H9 (cell line): ENCODE measurements around the gene RNF215. TPM values are rescaled to one million over a fixed set of nuclear protein-coding genes. Genes with fewer than 3 reads are reported as not detected.

Source experiments
- DNase-seq: peaks from one replicate; pipeline ENCODE4 v3.0.0-alpha.2; 2017
- H2AFZ ChIP-seq: one replicate; pipeline ENCODE4 v1.6.1; 2013; ENCODE audit warnings: mild to moderate bottlenecking, low read length, control low read depth, moderate library complexity
- H2AK5ac ChIP-seq: 2 replicates; pipeline ENCODE4 v1.6.1; 2013; ENCODE audit warnings: low read length, control low read depth, mixed read lengths; ENCODE audit not compliant: insufficient read length
- H2BK120ac ChIP-seq: one replicate; pipeline ENCODE4 v1.6.1; 2013; ENCODE audit warnings: low read depth, mild to moderate bottlenecking, low read length, control low read depth, inconsistent platforms; ENCODE audit not compliant: poor library complexity, severe bottlenecking
- H2BK12ac ChIP-seq: 2 replicates; pipeline ENCODE4 v1.6.1; 2013; ENCODE audit warnings: low read length, control low read depth, mixed read lengths, low read depth; ENCODE audit not compliant: insufficient read length
- H2BK15ac ChIP-seq: 2 replicates; pipeline ENCODE4 v1.6.1; 2013; ENCODE audit warnings: low read depth, low read length, control low read depth
- H2BK20ac ChIP-seq: one replicate; pipeline ENCODE4 v1.6.1; 2013; ENCODE audit warnings: low read depth, mild to moderate bottlenecking, low read length, control low read depth, inconsistent platforms; ENCODE audit not compliant: poor library complexity, severe bottlenecking
- H2BK5ac ChIP-seq: 2 replicates; pipeline ENCODE4 v1.6.1; 2013; ENCODE audit warnings: low read length, control low read depth, mixed read lengths; ENCODE audit not compliant: insufficient read length
- H3K14ac ChIP-seq: 2 replicates; pipeline ENCODE4 v1.6.1; 2013; ENCODE audit warnings: low read length, control low read depth; ENCODE audit not compliant: insufficient read depth
- H3K18ac ChIP-seq: 2 replicates; pipeline ENCODE4 v1.6.1; 2013; ENCODE audit warnings: low read depth, mild to moderate bottlenecking, mixed read lengths, low read length, control low read depth; ENCODE audit not compliant: insufficient read length
- H3K23ac ChIP-seq: 2 replicates; pipeline ENCODE4 v1.6.1; 2013; ENCODE audit warnings: low read length, control low read depth, mixed read lengths, low read depth; ENCODE audit not compliant: insufficient read length
- H3K23me2 ChIP-seq: 2 replicates; pipeline ENCODE4 v1.6.1; 2013; ENCODE audit warnings: low read depth, mild to moderate bottlenecking, mixed read lengths, low read length, control low read depth; ENCODE audit not compliant: insufficient read length, poor library complexity, severe bottlenecking
- H3K27ac ChIP-seq: 2 replicates; pipeline ENCODE4 v1.5.1; 2013; ENCODE audit warnings: low read length, control low read depth, mixed read lengths, low read depth; ENCODE audit not compliant: insufficient read length
- H3K27me3 ChIP-seq: 2 replicates; pipeline ENCODE4 v1.6.1; 2013; ENCODE audit warnings: low read length, control low read depth, inconsistent platforms; ENCODE audit not compliant: insufficient read depth
- H3K4ac ChIP-seq: 2 replicates; pipeline ENCODE4 v1.6.1; 2013; ENCODE audit warnings: low read depth, mild to moderate bottlenecking, control low read depth, inconsistent platforms, low read length, moderate library complexity
- H3K4me1 ChIP-seq: 2 replicates; pipeline ENCODE4 v1.6.1; 2013; ENCODE audit warnings: low read length, control low read depth, inconsistent platforms; ENCODE audit not compliant: insufficient read depth
- H3K4me2 ChIP-seq: 2 replicates; pipeline ENCODE4 v1.6.1; 2013; ENCODE audit warnings: low read length, control low read depth, mixed read lengths; ENCODE audit not compliant: insufficient read length, insufficient read depth
- H3K56ac ChIP-seq: 2 replicates; pipeline ENCODE4 v1.6.1; 2013; ENCODE audit warnings: low read depth, mild to moderate bottlenecking, mixed read lengths, low read length, control low read depth; ENCODE audit not compliant: insufficient read length
- H3K79me1 ChIP-seq: 2 replicates; pipeline ENCODE4 v1.6.1; 2013; ENCODE audit warnings: low read depth, mild to moderate bottlenecking, moderate library complexity, low read length, control low read depth, inconsistent platforms; ENCODE audit not compliant: insufficient read depth, poor library complexity, severe bottlenecking
- H3K79me2 ChIP-seq: 2 replicates; pipeline ENCODE4 v1.6.1; 2013; ENCODE audit warnings: low read length, control low read depth, inconsistent platforms; ENCODE audit not compliant: insufficient read depth
- H3K9ac ChIP-seq: 2 replicates; pipeline ENCODE4 v1.6.1; 2013; ENCODE audit warnings: low read length, control low read depth, mixed read lengths; ENCODE audit not compliant: insufficient read length; ENCODE audit errors: extremely low read depth
- H3K9me3 ChIP-seq: one replicate; pipeline ENCODE4 v1.6.1; 2013; ENCODE audit warnings: low read depth, low read length, inconsistent platforms; ENCODE audit not compliant: control insufficient read depth
- H3T11ph ChIP-seq: one replicate; pipeline ENCODE4 v1.6.1; 2013; ENCODE audit warnings: mild to moderate bottlenecking, low read length, control low read depth, inconsistent platforms
- H4K20me1 ChIP-seq: one replicate; pipeline ENCODE4 v1.6.1; 2013; ENCODE audit not compliant: control insufficient read depth, insufficient read length, insufficient read depth
- H4K5ac ChIP-seq: 2 replicates; pipeline ENCODE4 v1.6.1; 2013; ENCODE audit warnings: low read depth, mild to moderate bottlenecking, mixed read lengths, low read length, control low read depth; ENCODE audit not compliant: insufficient read length
- H4K8ac ChIP-seq: replicated peaks from 2 replicates; pipeline ENCODE4 v1.6.1; 2013; ENCODE audit warnings: low read length, control low read depth, mixed read lengths, low read depth; ENCODE audit not compliant: insufficient read length
- H4K91ac ChIP-seq: 2 replicates; pipeline ENCODE4 v1.6.1; 2013; ENCODE audit warnings: low read depth, mild to moderate bottlenecking, moderate library complexity, mixed read lengths, low read length, control low read depth; ENCODE audit not compliant: insufficient read length
- H3K27ac Mint-ChIP-seq, 3 experiments: 2 replicates in 2 of 3; 3 replicates in 1 of 3; pipeline ENCODE4 v1.8.0; 2020 to 2021; ENCODE audit warnings: mixed read lengths in 3 of 3, mild to moderate bottlenecking in 1 of 3, moderate library complexity in 1 of 3
- H3K27me3 Mint-ChIP-seq: 2 replicates; pipeline ENCODE4 v1.8.0; 2021; ENCODE audit warnings: low read depth, mild to moderate bottlenecking, moderate library complexity, mixed read lengths
- H3K36me3 Mint-ChIP-seq, 3 experiments: 2 replicates in 2 of 3; 3 replicates in 1 of 3; pipeline ENCODE4 v1.8.0; 2020 to 2021; ENCODE audit warnings: low read depth in 3 of 3, mixed read lengths in 3 of 3; ENCODE audit not compliant: insufficient read depth in 1 of 3
- H3K4me1 Mint-ChIP-seq, 2 experiments: 2 replicates each; pipeline ENCODE4 v1.8.0; 2020; ENCODE audit warnings: mixed read lengths in 2 of 2
- H3K4me3 Mint-ChIP-seq, 2 experiments: 2 replicates in 1 of 2; 3 replicates in 1 of 2; pipeline ENCODE4 v1.8.0; 2020 to 2021; ENCODE audit warnings: mild to moderate bottlenecking in 2 of 2, mixed read lengths in 2 of 2, moderate library complexity in 1 of 2
- H3K9me3 Mint-ChIP-seq, 2 experiments: 2 replicates in 1 of 2; 3 replicates in 1 of 2; pipeline ENCODE4 v1.8.0; 2020; ENCODE audit warnings: mild to moderate bottlenecking in 2 of 2, mixed read lengths in 2 of 2, moderate library complexity in 1 of 2
- WGBS: extraction: QIAGEN DNeasy Blood & Tissue Kit; methylation state at CpG from one replicate; pipeline ENCODE4 v1.1.7; 2013; ENCODE audit warnings: missing lambda C conversion rate, low lambda C conversion rate, mixed read lengths; ENCODE audit not compliant: insufficient read length; ENCODE audit errors: extremely low coverage; 5-methylcytosine and 5-hydroxymethylcytosine counted together
- total RNA-seq: library from RNA; stranded (reverse); gene quantifications from 2 replicates; pipeline ENCODE4 v1.2.1, GENCODE V29; 2021
- TF ChIP-seq, protein P1 (sequence below): fragments of 200-600 bp; sonication (generic); conservative IDR thresholded peaks from 3 replicates; pipeline ENCODE4 v1.8.0; 2021; ENCODE audit warnings: antibody characterized with exemption, mild to moderate bottlenecking

Gene RNF215
- total RNA-seq, 1 experiment from 2014 or later, result 24.5 TPM

DNA sequence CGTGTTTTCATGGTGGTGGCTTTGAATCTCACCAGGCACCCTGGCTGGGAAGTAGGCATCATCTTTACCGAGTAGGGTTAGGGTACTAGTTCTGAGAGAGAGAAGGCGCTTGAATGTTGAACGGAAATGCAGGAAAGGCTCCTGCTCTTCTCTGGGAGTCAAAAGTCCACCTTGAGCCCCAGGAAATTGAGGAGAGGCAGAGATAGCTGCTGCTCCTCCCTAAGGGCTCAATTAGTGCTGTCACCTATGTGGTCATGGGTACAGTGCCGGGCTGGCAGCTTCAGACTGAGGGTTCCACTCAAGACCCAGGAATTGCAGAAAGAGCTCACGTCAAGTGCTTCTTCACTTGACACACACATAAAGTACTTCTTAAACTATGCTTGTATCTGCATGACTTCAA is 28.7 kb downstream of the RNF215 start:
- H3K27ac ChIP-seq, result no peak overlapping the region

More for the DNA sequence above, 28.7 kb downstream of the RNF215 start:
- no peak overlapping the region for H3K18ac ChIP-seq
- H3K56ac ChIP-seq, result no peak overlapping the region
- H3K79me1 ChIP-seq, result peaks cover 10% of the 10 kb centered on the region
- peak overlapping the region; percentile 75 for H3K4me2 ChIP-seq
- H2BK5ac ChIP-seq, result no peak overlapping the region
- H3K23ac ChIP-seq, result no peak overlapping the region
- no peak overlapping the region for H2AFZ ChIP-seq
- H4K5ac ChIP-seq, result no peak overlapping the region
- no CpG with 5 or more reads among the region's 6 CpGs for WGBS
- Mint-ChIP-seq H3K4me3 (peak overlapping the region in 1 of 2 experiments; percentile 99; a peak in 2 of 5 replicates), H3K27me3 (no peaks in the 10 kb centered on the region), H3K4me1 (peaks cover 29 to 31% of the 10 kb centered on the region in 2 experiments), H3K27ac (0 out of 7 replicates have a peak overlapping the region, but pooled peaks of 1 of the 3 experiments have one; percentile 42), H3K36me3 (peaks cover 0 to 13% (median 12%) of the 10 kb centered on the region in 3 experiments; a peak in 6 of 7 replicates), H3K9me3 (no peaks in the 10 kb centered on the region)
- H2BK12ac ChIP-seq, result no peak overlapping the region
- H3K4ac ChIP-seq, result no peak overlapping the region
- no peak overlapping the region for H3K9ac ChIP-seq
- H3K79me2 ChIP-seq, result peaks cover 14% of the 10 kb centered on the region
- H3K14ac ChIP-seq, result no peak overlapping the region
- no peaks in the 10 kb centered on the region for H3K9me3 ChIP-seq
- H3K4me1 ChIP-seq, result peaks cover 4% of the 10 kb centered on the region
- H3K27me3 ChIP-seq, result no peaks in the 10 kb centered on the region
- H3K23me2 ChIP-seq, result peaks cover 3% of the 10 kb centered on the region
- DNase-seq, result no peak
- TF ChIP-seq, protein P1, sequence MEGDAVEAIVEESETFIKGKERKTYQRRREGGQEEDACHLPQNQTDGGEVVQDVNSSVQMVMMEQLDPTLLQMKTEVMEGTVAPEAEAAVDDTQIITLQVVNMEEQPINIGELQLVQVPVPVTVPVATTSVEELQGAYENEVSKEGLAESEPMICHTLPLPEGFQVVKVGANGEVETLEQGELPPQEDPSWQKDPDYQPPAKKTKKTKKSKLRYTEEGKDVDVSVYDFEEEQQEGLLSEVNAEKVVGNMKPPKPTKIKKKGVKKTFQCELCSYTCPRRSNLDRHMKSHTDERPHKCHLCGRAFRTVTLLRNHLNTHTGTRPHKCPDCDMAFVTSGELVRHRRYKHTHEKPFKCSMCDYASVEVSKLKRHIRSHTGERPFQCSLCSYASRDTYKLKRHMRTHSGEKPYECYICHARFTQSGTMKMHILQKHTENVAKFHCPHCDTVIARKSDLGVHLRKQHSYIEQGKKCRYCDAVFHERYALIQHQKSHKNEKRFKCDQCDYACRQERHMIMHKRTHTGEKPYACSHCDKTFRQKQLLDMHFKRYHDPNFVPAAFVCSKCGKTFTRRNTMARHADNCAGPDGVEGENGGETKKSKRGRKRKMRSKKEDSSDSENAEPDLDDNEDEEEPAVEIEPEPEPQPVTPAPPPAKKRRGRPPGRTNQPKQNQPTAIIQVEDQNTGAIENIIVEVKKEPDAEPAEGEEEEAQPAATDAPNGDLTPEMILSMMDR, result no peak
- no peak overlapping the region for H3T11ph ChIP-seq
- no peak overlapping the region for H2BK120ac ChIP-seq
- no peak overlapping the region for H2BK15ac ChIP-seq
- H4K8ac ChIP-seq, result no peak overlapping the region
- H2AK5ac ChIP-seq, result no peak overlapping the region
- no peaks in the 10 kb centered on the region for H4K20me1 ChIP-seq
- no peak overlapping the region for H2BK20ac ChIP-seq
- no peak overlapping the region for H4K91ac ChIP-seq
